Activated naive CD8-positive, alpha-beta T cell treated with anti-CD3 and anti-CD28 coated beads, Interleukin-2, amount 10 ng/mL, durations not matched to agents 7 days and 5 days (primary cell): ENCODE measurements around the gene GNAI2. TPM values are rescaled to one million over a fixed set of nuclear protein-coding genes. Genes with fewer than 3 reads are reported as not detected.
A peak's percentile ranks its signal among the peaks of the same experiment; 100 is the strongest.

Source experiments
- ATAC-seq: fragments of 150-1000 bp; cut with Tn5 transposase; one replicate; pipeline ENCODE4 v1.10.0; 2021; ENCODE audit warnings: low read depth, moderate library complexity
- POLR2A ChIA-PET: fragments of 350-600 bp; sonication (Branson Sonifier 250); formaldehyde crosslinking; loops from one replicate; lab custom pipeline; 2021; ENCODE audit warnings: antibody characterized with exemption; lab: Charles Lee
- DNase-seq: peaks from one replicate; pipeline ENCODE4 v3.0.0; 2021
- H3K27ac Mint-ChIP-seq: one replicate; pipeline ENCODE4 v1.8.0; 2022; ENCODE audit warnings: mild to moderate bottlenecking, mixed read lengths
- H3K27me3 Mint-ChIP-seq: one replicate; pipeline ENCODE4 v1.8.0; 2022; ENCODE audit warnings: mild to moderate bottlenecking, moderate library complexity, mixed read lengths
- H3K36me3 Mint-ChIP-seq: one replicate; pipeline ENCODE4 v1.8.0; 2021; ENCODE audit warnings: mild to moderate bottlenecking, mixed read lengths
- H3K4me1 Mint-ChIP-seq: one replicate; pipeline ENCODE4 v1.8.0; 2021; ENCODE audit warnings: mixed read lengths
- H3K4me3 Mint-ChIP-seq: one replicate; pipeline ENCODE4 v1.8.0; 2022; ENCODE audit warnings: mild to moderate bottlenecking, moderate library complexity, mixed read lengths
- H3K9me3 Mint-ChIP-seq: one replicate; pipeline ENCODE4 v1.8.0; 2021; ENCODE audit warnings: mixed read lengths
- total RNA-seq, 2 experiments: library from RNA; stranded (reverse); gene quantifications; one replicate each; pipeline ENCODE4 v1.2.3, GENCODE V29; 2021

The GNAI2 gene
- total RNA-seq, 2 experiments from 2014 or later = 435 to 448 TPM

GRCh38 chr3:50288387-50289007 is 52.5 kb downstream of the GNAI2 start:
- H3K36me3 Mint-ChIP-seq = peaks cover 2% of the 10 kb centered on the region
- ATAC-seq = no peak
- POLR2A ChIA-PET = no interaction called here
- H3K9me3 Mint-ChIP-seq = no peaks in the 10 kb centered on the region
- peaks cover 14% of the 10 kb centered on the region for H3K4me1 Mint-ChIP-seq
- no peak for DNase-seq
- H3K27me3 Mint-ChIP-seq = no peaks in the 10 kb centered on the region
- no peak overlapping the region for H3K27ac Mint-ChIP-seq
- no peak overlapping the region for H3K4me3 Mint-ChIP-seq

- no peak for ATAC-seq
- H3K4me3 Mint-ChIP-seq = no peak overlapping the region
- peaks cover 14% of the 10 kb centered on the region for H3K4me1 Mint-ChIP-seq
- no peaks in the 10 kb centered on the region for H3K9me3 Mint-ChIP-seq
- H3K27ac Mint-ChIP-seq = no peak overlapping the region
- POLR2A ChIA-PET = no interaction called here
- no peak for DNase-seq
- no peaks in the 10 kb centered on the region for H3K27me3 Mint-ChIP-seq
- H3K36me3 Mint-ChIP-seq = peaks cover 2% of the 10 kb centered on the region
Observed at GRCh38 chr3:50289130-50289529, 53.1 kb downstream of the GNAI2 start.

- no peak overlapping the region for H3K4me3 Mint-ChIP-seq
- H3K27ac Mint-ChIP-seq = peak overlapping the region; percentile 42
- no peaks in the 10 kb centered on the region for H3K27me3 Mint-ChIP-seq
- ATAC-seq (no peak), DNase-seq (no peak)
- POLR2A ChIA-PET = no interaction called here
- H3K4me1 Mint-ChIP-seq = peaks cover 14% of the 10 kb centered on the region
- peaks cover 2% of the 10 kb centered on the region for H3K36me3 Mint-ChIP-seq
- H3K9me3 Mint-ChIP-seq = no peaks in the 10 kb centered on the region
Observed at GRCh38 chr3:50290161-50290641, 54.2 kb downstream of the GNAI2 start.

GRCh38 chr3:50292159-50293078 is 56.4 kb downstream of the GNAI2 start, which contains the start of gene IFRD2:
IFRD2 (minus strand) TSS chr3:50292429; CDS start chr3:50292274, 155 bp downstream.
- peak; percentile 90 for DNase-seq
- H3K4me3 Mint-ChIP-seq = peak within 1 kb of the TSS; percentile 88
- peaks cover 3% of the 10 kb centered on the region for H3K36me3 Mint-ChIP-seq
- H3K4me1 Mint-ChIP-seq = peaks cover 15% of the 10 kb centered on the region
- ATAC-seq = peak; percentile 98
- POLR2A ChIA-PET = interaction anchor here (0.9 to 2.1 kb wide), 14 partner anchors 11 to 296 kb away, joined by 3 to 19 read pairs (median 4); partner anchors contain the start of genes CYB561D2, LSMEM2, NPRL2 and TUSC2
- H3K27me3 Mint-ChIP-seq = no peaks in the 10 kb centered on the region
- H3K27ac Mint-ChIP-seq = peak within 1 kb of the TSS; percentile 99
- H3K9me3 Mint-ChIP-seq = no peaks in the 10 kb centered on the region

- H3K4me1 Mint-ChIP-seq = peaks cover 22% of the 10 kb centered on the region
- POLR2A ChIA-PET = interaction anchor here (0.9 to 8.0 kb wide), 10 partner anchors 11 to 295 kb away, joined by 3 to 89 read pairs (median 6); partner anchors contain the start of genes CYB561D2, LSMEM2, NPRL2 and RASSF1
- peak overlapping the region; percentile 88 for H3K4me3 Mint-ChIP-seq
- H3K36me3 Mint-ChIP-seq = peaks cover 1% of the 10 kb centered on the region
- peak overlapping the region; percentile 99 for H3K27ac Mint-ChIP-seq
- H3K27me3 Mint-ChIP-seq = no peaks in the 10 kb centered on the region
- DNase-seq (no peak), ATAC-seq (no peak)
- no peaks in the 10 kb centered on the region for H3K9me3 Mint-ChIP-seq
Observed at GRCh38 chr3:50293079-50293801, 57.2 kb downstream of the GNAI2 start.

- H3K27me3 Mint-ChIP-seq = no peaks in the 10 kb centered on the region
- H3K27ac Mint-ChIP-seq = peak overlapping the region; percentile 60
- no peak for ATAC-seq
- POLR2A ChIA-PET = interaction anchor here (0.5 to 8.0 kb wide), 3 partner anchors 34 to 59 kb away, joined by 3 to 89 read pairs (median 3); partner anchors contain the start of gene RASSF1
- peaks cover 22% of the 10 kb centered on the region for H3K4me1 Mint-ChIP-seq
- H3K4me3 Mint-ChIP-seq = no peak overlapping the region
- H3K9me3 Mint-ChIP-seq = no peaks in the 10 kb centered on the region
- no peak for DNase-seq
- peaks cover 1% of the 10 kb centered on the region for H3K36me3 Mint-ChIP-seq
Observed at GRCh38 chr3:50294089-50294488, 58.1 kb downstream of the GNAI2 start.

GRCh38 chr3:50294492-50295403 is 58.7 kb downstream of the GNAI2 start:
- no peak for ATAC-seq
- no peak for DNase-seq
- peaks cover 23% of the 10 kb centered on the region for H3K4me1 Mint-ChIP-seq
- no peaks in the 10 kb centered on the region for H3K9me3 Mint-ChIP-seq
- H3K4me3 Mint-ChIP-seq = no peak overlapping the region
- H3K27me3 Mint-ChIP-seq = no peaks in the 10 kb centered on the region
- POLR2A ChIA-PET = interaction anchor here (0.5 to 8.0 kb wide), 2 partner anchors 44 to 58 kb away, joined by 3 to 89 read pairs; partner anchors contain the start of gene RASSF1
- H3K27ac Mint-ChIP-seq = peak overlapping the region; percentile 12
- H3K36me3 Mint-ChIP-seq = peaks cover 1% of the 10 kb centered on the region

GRCh38 chr3:50295553-50296431 is 59.8 kb downstream of the GNAI2 start:
- POLR2A ChIA-PET = interaction anchor here (1.5 to 8.0 kb wide), 3 partner anchors 11 to 43 kb away, joined by 3 to 89 read pairs (median 3); partner anchors contain the start of gene RASSF1
- H3K27ac Mint-ChIP-seq = peak overlapping the region; percentile 31
- no peak overlapping the region for H3K4me3 Mint-ChIP-seq
- DNase-seq (no peak), ATAC-seq (no peak)
- peaks cover 32% of the 10 kb centered on the region for H3K4me1 Mint-ChIP-seq
- H3K9me3 Mint-ChIP-seq = no peaks in the 10 kb centered on the region
- H3K36me3 Mint-ChIP-seq = peaks cover 1% of the 10 kb centered on the region
- H3K27me3 Mint-ChIP-seq = no peaks in the 10 kb centered on the region

- no peaks in the 10 kb centered on the region for H3K9me3 Mint-ChIP-seq
- DNase-seq = no peak
- peaks cover 1% of the 10 kb centered on the region for H3K36me3 Mint-ChIP-seq
- POLR2A ChIA-PET = interaction anchor here (1.5 to 8.0 kb wide), 3 partner anchors 13 to 42 kb away, joined by 3 to 89 read pairs (median 3); partner anchors contain the start of gene RASSF1
- H3K27ac Mint-ChIP-seq = no peak overlapping the region
- no peak overlapping the region for H3K4me3 Mint-ChIP-seq
- H3K4me1 Mint-ChIP-seq = peaks cover 25% of the 10 kb centered on the region
- no peak for ATAC-seq
- H3K27me3 Mint-ChIP-seq = no peaks in the 10 kb centered on the region
Observed at GRCh38 chr3:50296721-50297383, 60.8 kb downstream of the GNAI2 start.

- no peak for DNase-seq
- no peaks in the 10 kb centered on the region for H3K27me3 Mint-ChIP-seq
- peaks cover 24% of the 10 kb centered on the region for H3K4me1 Mint-ChIP-seq
- no peak for ATAC-seq
- peak overlapping the region; percentile 96 for H3K4me3 Mint-ChIP-seq
- POLR2A ChIA-PET = interaction anchor here (1.5 to 8.0 kb wide), 3 partner anchors 13 to 42 kb away, joined by 3 to 89 read pairs (median 3); partner anchors contain the start of gene RASSF1
- no peaks in the 10 kb centered on the region for H3K9me3 Mint-ChIP-seq
- H3K27ac Mint-ChIP-seq = peak overlapping the region; percentile 62
- H3K36me3 Mint-ChIP-seq = peaks cover 1% of the 10 kb centered on the region
Observed at GRCh38 chr3:50297384-50297775, 61.4 kb downstream of the GNAI2 start.
